ENCODE data around the gene USP5. TPM values are rescaled to one million over a fixed set of nuclear protein-coding genes. Genes with fewer than 3 reads are reported as not detected.

The USP5 gene
- total RNA-seq, 1 donor, result 16.4 TPM

- Histone ChIP-seq H3K9me3 (ENCODE audit: low read depth, low read length) (no peaks in the 10 kb centered on the region), H3K4me1 (ENCODE audit: insufficient read depth, low read length) (peaks cover 23% of the 10 kb centered on the region), H3K27me3 (ENCODE audit: insufficient read depth, low read length) (peaks cover 31% of the 10 kb centered on the region), H3K4me3 (ENCODE audit: low read length) (no peak overlapping the region)
Observed at GRCh38 chr12:6831450-6831995, 20.4 kb upstream of the USP5 start.

- Histone ChIP-seq H3K4me3 (ENCODE audit: low read length) (no peak overlapping the region), H3K27me3 (ENCODE audit: insufficient read depth, low read length) (peaks cover 25% of the 10 kb centered on the region), H3K9me3 (ENCODE audit: low read depth, low read length) (no peaks in the 10 kb centered on the region), H3K4me1 (ENCODE audit: insufficient read depth, low read length) (peaks cover 23% of the 10 kb centered on the region)
Observed at GRCh38 chr12:6832125-6832524, 19.8 kb upstream of the USP5 start.

- no peak overlapping the region for H3K4me3 ChIP-seq (ENCODE audit: low read length)
- H3K9me3 ChIP-seq (ENCODE audit: low read depth, low read length), result no peaks in the 10 kb centered on the region
- H3K27me3 ChIP-seq (ENCODE audit: insufficient read depth, low read length), result peaks cover 18% of the 10 kb centered on the region
- peaks cover 16% of the 10 kb centered on the region for H3K4me1 ChIP-seq (ENCODE audit: insufficient read depth, low read length)
Observed at GRCh38 chr12:6833189-6833890, 18.6 kb upstream of the USP5 start.

- Histone ChIP-seq H3K27me3 (ENCODE audit: insufficient read depth, low read length) (peaks cover 13% of the 10 kb centered on the region), H3K4me1 (ENCODE audit: insufficient read depth, low read length) (peaks cover 7% of the 10 kb centered on the region), H3K4me3 (ENCODE audit: low read length) (no peak overlapping the region), H3K9me3 (ENCODE audit: low read depth, low read length) (no peaks in the 10 kb centered on the region)
Observed at GRCh38 chr12:6834254-6834653, 17.7 kb upstream of the USP5 start.

GRCh38 chr12:6834873-6835272 lies 17.1 kb upstream of the USP5 start:
- Histone ChIP-seq H3K27me3 (ENCODE audit: insufficient read depth, low read length) (peaks cover 7% of the 10 kb centered on the region), H3K4me1 (ENCODE audit: insufficient read depth, low read length) (peaks cover 4% of the 10 kb centered on the region), H3K4me3 (ENCODE audit: low read length) (no peak overlapping the region), H3K9me3 (ENCODE audit: low read depth, low read length) (no peaks in the 10 kb centered on the region)

GRCh38 chr12:6836851-6837250 lies 15.1 kb upstream of the USP5 start:
- no peaks in the 10 kb centered on the region for H3K27me3 ChIP-seq (ENCODE audit: insufficient read depth, low read length)
- peaks cover 4% of the 10 kb centered on the region for H3K4me1 ChIP-seq (ENCODE audit: insufficient read depth, low read length)
- H3K4me3 ChIP-seq (ENCODE audit: low read length), result no peak overlapping the region
- H3K9me3 ChIP-seq (ENCODE audit: low read depth, low read length), result no peaks in the 10 kb centered on the region

- H3K27me3 ChIP-seq (ENCODE audit: insufficient read depth, low read length), result no peaks in the 10 kb centered on the region
- H3K4me1 ChIP-seq (ENCODE audit: insufficient read depth, low read length), result peaks cover 4% of the 10 kb centered on the region
- H3K4me3 ChIP-seq (ENCODE audit: low read length), result no peak overlapping the region
- H3K9me3 ChIP-seq (ENCODE audit: low read depth, low read length), result no peaks in the 10 kb centered on the region
Observed at GRCh38 chr12:6837370-6838060, 14.4 kb upstream of the USP5 start.

GRCh38 chr12:6838854-6839253 lies 13.1 kb upstream of the USP5 start:
- Histone ChIP-seq H3K27me3 (ENCODE audit: insufficient read depth, low read length) (no peaks in the 10 kb centered on the region), H3K4me3 (ENCODE audit: low read length) (no peak overlapping the region), H3K4me1 (ENCODE audit: insufficient read depth, low read length) (peaks cover 4% of the 10 kb centered on the region), H3K9me3 (ENCODE audit: low read depth, low read length) (no peaks in the 10 kb centered on the region)

- no peak overlapping the region for H3K4me3 ChIP-seq (ENCODE audit: low read length)
- no peaks in the 10 kb centered on the region for H3K27me3 ChIP-seq (ENCODE audit: insufficient read depth, low read length)
Observed at GRCh38 chr12:6839482-6840201, 12.3 kb upstream of the USP5 start.

GRCh38 chr12:6840330-6840729 lies 11.6 kb upstream of the USP5 start:
- Histone ChIP-seq H3K9me3 (ENCODE audit: low read depth, low read length) (no peaks in the 10 kb centered on the region), H3K4me3 (ENCODE audit: low read length) (no peak overlapping the region), H3K4me1 (ENCODE audit: insufficient read depth, low read length) (peaks cover 4% of the 10 kb centered on the region), H3K27me3 (ENCODE audit: insufficient read depth, low read length) (no peaks in the 10 kb centered on the region)

More at GRCh38 chr12:6839482-6840201, 12.3 kb upstream of the USP5 start:
- peaks cover 4% of the 10 kb centered on the region for H3K4me1 ChIP-seq (ENCODE audit: insufficient read depth, low read length)
- H3K9me3 ChIP-seq (ENCODE audit: low read depth, low read length), result no peaks in the 10 kb centered on the region

- Histone ChIP-seq H3K9me3 (ENCODE audit: low read depth, low read length) (no peaks in the 10 kb centered on the region), H3K4me3 (ENCODE audit: low read length) (no peak within 1 kb of the TSS), H3K4me1 (ENCODE audit: insufficient read depth, low read length) (peaks cover under 1% of the 10 kb centered on the region), H3K27me3 (ENCODE audit: insufficient read depth, low read length) (no peaks in the 10 kb centered on the region)
Observed at GRCh38 chr12:6840761-6841515, 11.0 kb upstream of the USP5 start, which contains the start of gene GNB3. TSS of gene GNB3 (plus strand) at chr12:6840925. CDS start at chr12:6841288, 363 bp downstream.

GRCh38 chr12:6842075-6842474 lies 9.9 kb upstream of the USP5 start:
- no peaks in the 10 kb centered on the region for H3K9me3 ChIP-seq (ENCODE audit: low read depth, low read length)
- H3K4me1 ChIP-seq (ENCODE audit: insufficient read depth, low read length), result no peaks in the 10 kb centered on the region

GRCh38 chr12:6843118-6843902 lies 8.6 kb upstream of the USP5 start:
- no peaks in the 10 kb centered on the region for H3K9me3 ChIP-seq (ENCODE audit: low read depth, low read length)
- no peaks in the 10 kb centered on the region for H3K27me3 ChIP-seq (ENCODE audit: insufficient read depth, low read length)
- no peaks in the 10 kb centered on the region for H3K4me1 ChIP-seq (ENCODE audit: insufficient read depth, low read length)
- H3K4me3 ChIP-seq (ENCODE audit: low read length), result no peak overlapping the region

More at GRCh38 chr12:6842075-6842474, 9.9 kb upstream of the USP5 start:
- Histone ChIP-seq H3K27me3 (ENCODE audit: insufficient read depth, low read length) (no peaks in the 10 kb centered on the region), H3K4me3 (ENCODE audit: low read length) (no peak overlapping the region)

- Histone ChIP-seq H3K27me3 (ENCODE audit: insufficient read depth, low read length) (no peaks in the 10 kb centered on the region), H3K4me1 (ENCODE audit: insufficient read depth, low read length) (peaks cover 12% of the 10 kb centered on the region), H3K9me3 (ENCODE audit: low read depth, low read length) (no peaks in the 10 kb centered on the region), H3K4me3 (ENCODE audit: low read length) (no peak overlapping the region)
Observed at GRCh38 chr12:6845395-6845794, 6.6 kb upstream of the USP5 start.

Data from mononuclear cell (primary cell).